ENCODE measurements around the gene PCCA. TPM values are rescaled to one million over a fixed set of nuclear protein-coding genes. Genes with fewer than 3 reads are reported as not detected.

PCCA gene
- total RNA-seq, 4 donors from 2014 or later, result 46.9 to 66.0 (median 49.4) TPM

DNA sequence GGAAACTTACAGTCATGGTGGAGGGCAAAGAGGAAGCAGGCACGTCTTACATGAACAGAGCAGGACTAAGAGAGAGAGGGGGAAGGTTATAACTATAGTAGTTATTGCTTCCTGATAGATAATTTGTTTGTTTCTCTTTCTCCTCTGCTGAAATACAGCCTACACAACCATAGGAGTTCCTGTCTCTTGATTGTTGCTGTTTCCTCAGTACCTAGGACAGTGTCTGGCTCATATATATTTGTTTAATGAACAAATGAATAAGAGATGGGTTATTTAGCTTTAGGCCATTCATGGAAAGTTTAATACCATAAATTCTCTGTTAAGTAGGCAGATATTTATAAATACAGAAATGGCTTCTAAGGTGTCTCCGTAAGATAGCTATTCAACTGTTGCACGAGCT lies 95.2 kb downstream of the PCCA start:
- Histone ChIP-seq H3K36me3 (no peaks in the 10 kb centered on the region), H3K4me3 (no peak overlapping the region), H3K27ac (no peak overlapping the region), H3K27me3 (no peaks in the 10 kb centered on the region), H3K9me3 (no peaks in the 10 kb centered on the region), H3K4me1 (peaks cover 0 to 11% (median 0%) of the 10 kb centered on the region in 4 donors)
- DNase-seq, result no peak
- TF ChIP-seq POLR2A (IDR thresholded peaks at IDR 0.05), result no peak
- TF ChIP-seq, protein P1, sequence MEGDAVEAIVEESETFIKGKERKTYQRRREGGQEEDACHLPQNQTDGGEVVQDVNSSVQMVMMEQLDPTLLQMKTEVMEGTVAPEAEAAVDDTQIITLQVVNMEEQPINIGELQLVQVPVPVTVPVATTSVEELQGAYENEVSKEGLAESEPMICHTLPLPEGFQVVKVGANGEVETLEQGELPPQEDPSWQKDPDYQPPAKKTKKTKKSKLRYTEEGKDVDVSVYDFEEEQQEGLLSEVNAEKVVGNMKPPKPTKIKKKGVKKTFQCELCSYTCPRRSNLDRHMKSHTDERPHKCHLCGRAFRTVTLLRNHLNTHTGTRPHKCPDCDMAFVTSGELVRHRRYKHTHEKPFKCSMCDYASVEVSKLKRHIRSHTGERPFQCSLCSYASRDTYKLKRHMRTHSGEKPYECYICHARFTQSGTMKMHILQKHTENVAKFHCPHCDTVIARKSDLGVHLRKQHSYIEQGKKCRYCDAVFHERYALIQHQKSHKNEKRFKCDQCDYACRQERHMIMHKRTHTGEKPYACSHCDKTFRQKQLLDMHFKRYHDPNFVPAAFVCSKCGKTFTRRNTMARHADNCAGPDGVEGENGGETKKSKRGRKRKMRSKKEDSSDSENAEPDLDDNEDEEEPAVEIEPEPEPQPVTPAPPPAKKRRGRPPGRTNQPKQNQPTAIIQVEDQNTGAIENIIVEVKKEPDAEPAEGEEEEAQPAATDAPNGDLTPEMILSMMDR (IDR thresholded peaks at IDR 0.05), result no peak

DNA sequence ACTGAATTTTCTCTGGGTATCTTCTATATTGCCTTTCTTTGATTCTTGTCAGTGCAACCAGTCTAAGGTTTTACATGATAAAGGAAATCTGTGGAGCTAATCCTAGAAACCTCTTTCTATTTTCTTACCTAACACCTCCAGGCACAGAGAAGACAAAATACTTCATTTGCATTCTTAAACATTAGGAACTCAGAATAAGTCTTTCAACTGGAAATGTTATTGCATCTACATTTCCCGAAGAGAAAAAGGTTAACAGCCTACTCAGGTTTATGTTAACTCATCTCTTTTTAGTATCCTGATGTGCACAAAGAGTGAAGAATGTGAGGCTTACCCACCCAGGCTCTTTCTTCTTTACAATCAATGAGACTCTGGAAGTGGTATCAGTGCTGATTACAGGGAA lies 106.7 kb downstream of the PCCA start:
- Histone ChIP-seq H3K4me1 (no peaks in the 10 kb centered on the region), H3K9me3 (no peaks in the 10 kb centered on the region), H3K27ac (no peak overlapping the region), H3K4me3 (no peak overlapping the region), H3K27me3 (no peaks in the 10 kb centered on the region), H3K36me3 (no peaks in the 10 kb centered on the region)
- no peak for TF ChIP-seq POLR2A (IDR thresholded peaks at IDR 0.05)
- TF ChIP-seq, protein P1 (IDR thresholded peaks at IDR 0.05), result no peak
- no peak for DNase-seq

DNA sequence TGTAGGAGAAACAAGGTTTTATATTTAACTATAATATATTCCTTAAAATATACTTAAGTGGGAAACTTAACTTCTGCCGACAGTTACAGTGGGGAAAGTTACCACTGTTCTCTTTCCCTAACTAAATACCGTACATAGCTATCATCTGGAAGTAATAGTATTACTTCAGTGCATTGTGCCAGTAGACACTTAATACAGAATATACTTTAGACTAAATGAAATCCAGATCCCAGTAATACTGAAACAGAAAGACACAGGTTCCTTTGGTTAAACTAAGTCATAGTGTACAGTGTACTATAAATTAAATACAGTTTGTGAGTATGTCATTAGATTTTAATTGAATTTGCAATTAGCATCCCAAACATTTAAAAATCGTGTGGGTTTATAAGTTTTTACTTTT lies 107.5 kb downstream of the PCCA start:
- TF ChIP-seq POLR2A (IDR thresholded peaks at IDR 0.05), result no peak
- TF ChIP-seq, protein P1 (IDR thresholded peaks at IDR 0.05), result no peak
- H3K4me1 ChIP-seq, result no peaks in the 10 kb centered on the region
- no peaks in the 10 kb centered on the region for H3K27me3 ChIP-seq
- no peak overlapping the region for H3K27ac ChIP-seq
- no peak overlapping the region for H3K4me3 ChIP-seq
- DNase-seq, result no peak
- no peaks in the 10 kb centered on the region for H3K9me3 ChIP-seq
- no peaks in the 10 kb centered on the region for H3K36me3 ChIP-seq

DNA sequence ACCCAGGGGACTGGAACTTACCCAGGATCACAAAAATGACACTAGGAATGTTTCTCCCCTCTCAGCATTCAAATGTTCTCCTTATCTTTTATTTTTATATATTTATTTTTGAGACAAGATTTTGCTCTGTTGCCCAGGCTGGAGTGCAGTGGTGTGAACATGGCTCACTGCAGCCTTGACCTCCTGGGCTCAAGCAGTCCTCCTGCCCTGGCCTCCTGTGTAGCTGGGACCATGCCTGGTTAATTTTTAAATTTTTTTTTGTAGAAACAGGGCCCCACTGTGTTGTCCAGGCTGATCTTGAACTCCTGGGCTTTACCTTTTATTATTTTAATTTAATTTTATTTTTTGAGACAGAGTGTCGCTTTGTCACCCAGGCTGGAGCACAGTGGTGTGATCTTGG lies 108.2 kb downstream of the PCCA start:
- no peak for TF ChIP-seq POLR2A (IDR thresholded peaks at IDR 0.05)
- TF ChIP-seq, protein P1 (IDR thresholded peaks at IDR 0.05), result no peak
- Histone ChIP-seq H3K9me3 (no peaks in the 10 kb centered on the region), H3K4me1 (no peaks in the 10 kb centered on the region), H3K27me3 (no peaks in the 10 kb centered on the region), H3K36me3 (no peaks in the 10 kb centered on the region), H3K27ac (no peak overlapping the region), H3K4me3 (no peak overlapping the region)
- DNase-seq, result no peak

DNA sequence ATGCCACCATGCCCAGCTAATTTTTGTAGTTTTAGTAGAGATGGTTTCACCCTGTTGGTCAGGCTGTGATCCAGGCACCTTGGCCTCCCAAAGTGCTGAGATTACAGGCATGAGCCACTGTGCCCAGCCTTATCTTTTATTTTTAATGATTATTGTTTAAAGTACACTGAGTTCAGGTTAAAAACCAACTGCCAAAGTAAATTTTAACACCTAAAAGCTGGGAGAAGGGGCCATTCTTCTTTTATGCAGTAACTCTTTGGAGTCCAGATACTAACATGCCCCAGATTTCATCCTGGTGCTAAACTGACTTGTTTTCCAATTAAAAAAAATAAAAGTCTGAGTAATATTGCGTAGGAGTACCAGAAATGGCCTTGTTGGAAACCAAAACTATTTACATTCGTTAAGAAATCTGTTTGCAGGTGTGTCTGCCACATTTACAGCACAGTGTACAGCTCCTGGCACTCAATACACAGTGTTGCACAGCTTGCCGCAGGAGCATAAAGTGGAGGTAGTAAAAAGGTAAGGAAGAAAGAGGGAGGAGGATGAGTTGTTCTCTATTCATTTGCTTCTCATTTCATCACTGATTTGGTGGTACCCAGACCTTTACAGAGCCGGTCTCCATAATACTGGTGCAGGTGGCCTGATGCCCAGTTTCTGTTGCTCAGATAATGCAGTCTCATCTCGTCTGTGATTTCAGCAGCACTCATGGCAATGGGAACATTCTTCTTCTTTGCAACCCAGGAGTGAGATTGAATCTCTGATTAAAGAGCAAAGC lies 108.9 kb downstream of the PCCA start:
- Histone ChIP-seq H3K9me3 (no peaks in the 10 kb centered on the region), H3K4me3 (no peak overlapping the region), H3K4me1 (no peaks in the 10 kb centered on the region), H3K36me3 (no peaks in the 10 kb centered on the region), H3K27ac (no peak overlapping the region), H3K27me3 (no peaks in the 10 kb centered on the region)
- no peak for DNase-seq
- TF ChIP-seq POLR2A (IDR thresholded peaks at IDR 0.05), result no peak
- TF ChIP-seq, protein P1 (IDR thresholded peaks at IDR 0.05), result no peak

Data from Peyer's patch (tissue), 4 donors.